Islet of Langerhans (tissue), 1 donor: ENCODE results near the gene IRS1.

Experiments used
- FAIRE-seq: peaks from one replicate; lab custom pipeline; 2011; peaks lifted over from hg19 to GRCh38; lab: Jason Lieb, UNC

Gene IRS1

GRCh38 chr2:226690461-226691024, 109.1 kb downstream of the IRS1 start:
- peak; percentile 21 for FAIRE-seq

DNA sequence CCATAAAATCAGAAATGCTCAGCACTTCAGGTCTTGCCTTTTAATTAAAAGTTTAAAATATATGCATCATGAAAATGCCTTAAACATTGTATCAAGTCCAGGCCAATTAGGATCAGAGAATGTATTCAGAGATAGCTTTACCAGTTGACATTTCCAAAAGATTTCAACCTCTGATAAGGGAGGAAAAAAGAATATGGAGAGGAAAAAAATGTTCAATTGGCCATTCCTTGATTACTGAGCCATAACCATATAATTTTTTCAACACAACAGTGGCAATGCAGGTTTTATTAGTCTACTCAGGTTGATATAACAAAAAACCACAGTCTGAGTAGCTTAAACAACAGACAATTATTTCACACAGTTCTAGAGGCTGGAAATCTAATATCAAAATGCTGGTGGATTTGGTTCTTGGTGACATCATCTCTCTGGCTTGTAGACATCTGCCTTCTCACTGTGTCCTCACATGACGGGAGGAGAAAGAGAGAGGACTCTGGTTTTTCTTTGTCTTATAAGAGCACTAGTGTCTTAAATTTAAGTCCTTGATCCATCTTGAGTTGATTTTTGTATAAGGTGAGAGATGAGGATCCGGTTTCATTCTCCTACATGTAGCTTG, 111.9 kb downstream of the IRS1 start:
- no peak for FAIRE-seq

- FAIRE-seq: no peak
Measured at GRCh38 chr2:226684563-226684959, 115.1 kb downstream of the IRS1 start.

DNA sequence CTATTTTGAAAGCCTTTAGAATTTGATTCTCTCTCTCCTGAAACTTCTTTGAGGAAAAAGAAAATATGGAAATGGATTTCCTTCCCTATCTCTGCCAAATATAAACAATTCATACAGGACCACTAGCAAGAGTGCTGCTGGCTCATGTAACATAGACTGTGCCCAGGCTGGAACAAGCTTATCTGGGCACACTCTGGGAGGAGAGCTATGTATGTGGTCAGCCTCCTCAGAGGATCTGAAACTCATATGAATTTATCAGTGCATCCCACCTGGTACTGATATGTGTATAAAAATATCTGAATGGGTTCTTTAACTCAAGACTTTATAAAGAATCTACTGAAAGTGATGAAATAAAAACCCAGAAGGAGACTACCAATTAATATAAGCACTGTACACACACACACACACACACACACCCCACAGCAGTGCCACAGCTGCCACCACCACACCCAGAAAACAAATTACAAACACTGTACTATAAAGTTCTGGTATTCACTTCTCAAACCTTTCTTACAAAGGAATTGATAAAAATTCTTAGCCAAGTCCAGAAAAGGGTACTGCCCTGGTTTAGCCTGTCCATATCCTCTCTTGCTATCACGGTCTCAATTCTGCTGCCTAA, 115.6 kb downstream of the IRS1 start:
- no peak for FAIRE-seq

GRCh38 chr2:226683196-226683595, 116.4 kb downstream of the IRS1 start:
- no peak for FAIRE-seq
